WERI-Rb-1 (cell line): ENCODE data around the gene ANKRD13C.

Experiments
- DNase-seq: peaks from one replicate; pipeline ENCODE4 v3.0.0-alpha.2; 2020
- H3K27ac ChIP-seq: fragments of 250-450 bp; sonication (Bioruptor Pico); 2 replicates; pipeline ENCODE4 v1.5.1; 2020; ENCODE audit warnings: mild to moderate bottlenecking, moderate library complexity
- H3K27me3 ChIP-seq: fragments of 250-450 bp; sonication (Bioruptor Pico); 2 replicates; pipeline ENCODE4 v1.5.1; 2021; ENCODE audit warnings: mild to moderate bottlenecking, low read depth, moderate library complexity; ENCODE audit not compliant: insufficient read depth, severe bottlenecking
- H3K36me3 ChIP-seq: fragments of 250-450 bp; sonication (Bioruptor Pico); 2 replicates; pipeline ENCODE4 v1.5.1; 2020; ENCODE audit warnings: mild to moderate bottlenecking, moderate library complexity
- H3K4me3 ChIP-seq: 2 replicates; pipeline ENCODE4 v1.5.1; 2011; ENCODE audit warnings: low read depth, mild to moderate bottlenecking, control low read depth, low read length
- H3K9me3 ChIP-seq: fragments of 250-450 bp; sonication (Bioruptor Pico); 2 replicates; pipeline ENCODE4 v1.5.1; 2021; ENCODE audit warnings: mild to moderate bottlenecking, moderate library complexity; ENCODE audit not compliant: severe bottlenecking
- CTCF ChIP-seq: IDR thresholded peaks from 2 replicates; pipeline ENCODE4 v1.5.1; 2011; ENCODE audit warnings: low read depth, mild to moderate bottlenecking, control low read depth, inconsistent platforms, low read length

Gene ANKRD13C

GRCh38 chr1:70247768-70248167, 106.8 kb downstream of the ANKRD13C start:
- TF ChIP-seq CTCF: no peak
- no peak overlapping the region for H3K27ac ChIP-seq
- no peak for DNase-seq
- H3K9me3 ChIP-seq: no peaks in the 10 kb centered on the region
- H3K4me3 ChIP-seq: no peak overlapping the region
- no peaks in the 10 kb centered on the region for H3K27me3 ChIP-seq
- H3K36me3 ChIP-seq: peaks cover 94% of the 10 kb centered on the region

GRCh38 chr1:70247122-70247521, 107.4 kb downstream of the ANKRD13C start:
- H3K27ac ChIP-seq: no peak overlapping the region
- H3K27me3 ChIP-seq: no peaks in the 10 kb centered on the region
- DNase-seq: no peak
- H3K36me3 ChIP-seq: peaks cover 95% of the 10 kb centered on the region
- TF ChIP-seq CTCF: no peak
- no peaks in the 10 kb centered on the region for H3K9me3 ChIP-seq
- H3K4me3 ChIP-seq: no peak overlapping the region

GRCh38 chr1:70239940-70240339, 114.6 kb downstream of the ANKRD13C start:
- no peak for TF ChIP-seq CTCF
- DNase-seq: no peak
- Histone ChIP-seq H3K27me3 (no peaks in the 10 kb centered on the region), H3K9me3 (no peaks in the 10 kb centered on the region), H3K36me3 (peaks cover 92% of the 10 kb centered on the region), H3K4me3 (no peak overlapping the region), H3K27ac (no peak overlapping the region)

GRCh38 chr1:70234733-70235132, 119.8 kb downstream of the ANKRD13C start:
- no peak for TF ChIP-seq CTCF

GRCh38 chr1:70231475-70231874, 123.0 kb downstream of the ANKRD13C start:
- no peak for DNase-seq
- Histone ChIP-seq H3K27me3 (no peaks in the 10 kb centered on the region), H3K9me3 (no peaks in the 10 kb centered on the region), H3K36me3 (peaks cover 94% of the 10 kb centered on the region), H3K27ac (no peak overlapping the region), H3K4me3 (no peak overlapping the region)
- TF ChIP-seq CTCF: no peak

More at GRCh38 chr1:70234733-70235132, 119.8 kb downstream of the ANKRD13C start:
- no peak for DNase-seq
- Histone ChIP-seq H3K9me3 (no peaks in the 10 kb centered on the region), H3K27me3 (no peaks in the 10 kb centered on the region), H3K27ac (no peak overlapping the region), H3K36me3 (peaks cover 98% of the 10 kb centered on the region), H3K4me3 (no peak overlapping the region)

GRCh38 chr1:70228670-70229069, 125.9 kb downstream of the ANKRD13C start:
- TF ChIP-seq CTCF: no peak
- Histone ChIP-seq H3K27me3 (no peaks in the 10 kb centered on the region), H3K27ac (no peak overlapping the region), H3K9me3 (no peaks in the 10 kb centered on the region), H3K36me3 (peaks cover 88% of the 10 kb centered on the region), H3K4me3 (no peak overlapping the region)
- DNase-seq: no peak
